K562 (cell line): Measurements from ENCODE around the gene TSPYL2. TPM values are rescaled to one million over a fixed set of nuclear protein-coding genes. Genes with fewer than 3 reads are reported as not detected.

ENCODE experiments used
- ATAC-seq: fragments of 200-7000 bp; cut with Tn5 transposase; 3 replicates; pipeline ENCODE4 v1.9.1; 2020; ENCODE audit warnings: moderate library complexity
- BruUV-seq: library from RNA; stranded (reverse); fragments of 400-500 nt; replicated peaks from 2 replicates; lab custom pipeline; 2021; lab: Mats Ljungman, UMichigan
- CTCF ChIA-PET: fragments of 300-600 bp; formaldehyde crosslinking; extraction: SDS; loops from one replicate; lab custom pipeline; 2021; ENCODE audit warnings: low intra/inter-chr PET ratio; lab: Yijun Ruan, JAX
- POLR2A ChIA-PET: fragments of 300-600, 350-650 bp; sonication (Branson Sonifier 250); formaldehyde crosslinking; extraction: SDS; loops from one replicate; lab custom pipeline; 2021; ENCODE audit warnings: antibody characterized with exemption, inconsistent platforms; lab: Yijun Ruan, JAX
- DNase-seq, 4 experiments: peaks; one replicate each; pipeline versions ENCODE4 v3.0.0 to v3.0.0-alpha.2; 2011 to 2018; ENCODE audit warnings: low spot score in 3 of 4, mixed read lengths in 3 of 4; ENCODE audit errors: extremely low read depth in 1 of 4
- FAIRE-seq: peaks from 2 replicates; lab custom pipeline; 2011; peaks lifted over from hg19 to GRCh38; lab: Jason Lieb, UNC
- H2AFZ ChIP-seq: 2 replicates; pipeline ENCODE4 v1.6.0; 2011; ENCODE audit warnings: low read depth, low read length, control low read depth, inconsistent platforms
- H3K27ac ChIP-seq: fragments of 200-600 bp; 3 replicates; pipeline ENCODE4 v1.8.0; 2011; ENCODE audit warnings: low read depth, mild to moderate bottlenecking, control low read depth, inconsistent platforms, low read length, moderate library complexity, mixed read lengths; ENCODE audit errors: extremely low read depth
- H3K27me3 ChIP-seq, 2 experiments: fragments of 300-600 bp in 1 of 2; 2 replicates in 1 of 2; 3 replicates in 1 of 2; pipeline versions ENCODE4 v1.6.0 to v1.8.0; 2011; ENCODE audit warnings: inconsistent platforms in 2 of 2, low read length in 2 of 2, mild to moderate bottlenecking in 1 of 2, mixed read lengths in 1 of 2, moderate library complexity in 1 of 2; ENCODE audit not compliant: control insufficient read depth in 2 of 2, insufficient read depth in 2 of 2
- H3K36me3 ChIP-seq: fragments of 300-600 bp; 3 replicates; pipeline ENCODE4 v1.8.0; 2011; ENCODE audit warnings: mild to moderate bottlenecking, low read length, inconsistent platforms; ENCODE audit not compliant: control insufficient read depth, insufficient read depth
- H3K4me1 ChIP-seq, 2 experiments: fragments of 200-600 bp in 1 of 2; replicated peaks in 1 of 2; 2 replicates in 1 of 2; 3 replicates in 1 of 2; pipeline versions ENCODE4 v1.5.1 to v1.8.0; 2011; ENCODE audit warnings: inconsistent platforms in 2 of 2, low read length in 2 of 2, mild to moderate bottlenecking in 1 of 2, mixed read lengths in 1 of 2, moderate library complexity in 1 of 2; ENCODE audit not compliant: control insufficient read depth in 2 of 2, insufficient read depth in 2 of 2
- H3K4me2 ChIP-seq: 2 replicates; pipeline ENCODE4 v1.6.1; 2011; ENCODE audit warnings: low read length, control low read depth, inconsistent platforms, mixed read lengths; ENCODE audit not compliant: insufficient read depth
- H3K4me3 ChIP-seq: fragments of 200-600 bp; sonication (generic), shearing (Covaris generic); 2 replicates; pipeline ENCODE4 v1.5.1; 2016; ENCODE audit warnings: control low read depth, inconsistent platforms
- H3K79me2 ChIP-seq: fragments of 200-600 bp; 3 replicates; pipeline ENCODE4 v1.8.0; 2011; ENCODE audit warnings: low read length, inconsistent platforms; ENCODE audit not compliant: control insufficient read depth, insufficient read depth
- H3K9ac ChIP-seq, 2 experiments: 2 replicates each; pipeline versions ENCODE4 v1.6.0 to v1.6.1; 2011; ENCODE audit warnings: low read depth in 2 of 2, low read length in 2 of 2, control low read depth in 1 of 2, inconsistent platforms in 1 of 2, mild to moderate bottlenecking in 1 of 2, mixed read lengths in 1 of 2; ENCODE audit not compliant: insufficient read depth in 1 of 2
- H3K9me1 ChIP-seq: one replicate; pipeline ENCODE4 v1.6.0; 2011; ENCODE audit warnings: inconsistent platforms, mild to moderate bottlenecking, low read length, moderate library complexity; ENCODE audit not compliant: control insufficient read depth, insufficient read depth
- H3K9me3 ChIP-seq: replicated peaks from 2 replicates; pipeline ENCODE4 v1.5.1; 2011; ENCODE audit warnings: low read depth, low read length, inconsistent platforms; ENCODE audit not compliant: control insufficient read depth, insufficient read depth
- H4K20me1 ChIP-seq: replicated peaks from 2 replicates; pipeline ENCODE4 v1.6.1; 2011; ENCODE audit warnings: low read length, inconsistent platforms, mixed read lengths; ENCODE audit not compliant: control insufficient read depth, insufficient read depth
- LCOR ChIP-seq: sonication (generic); formaldehyde crosslinking; IDR thresholded peaks from 2 replicates; pipeline ENCODE4 v1.8.0; 2022; ENCODE audit warnings: mild to moderate bottlenecking, missing genetic modification reagents
- NBN ChIP-seq: fragments of 450-650 bp; IDR thresholded peaks from 2 replicates; pipeline ENCODE4 v1.6.1; 2016; ENCODE audit warnings: low read depth, mild to moderate bottlenecking
- NR2F6 ChIP-seq: fragments of 450-650 bp; formaldehyde crosslinking; IDR thresholded peaks from 2 replicates; pipeline ENCODE4 v1.4.0; 2020; ENCODE audit warnings: mild to moderate bottlenecking
- RBM17 ChIP-seq: fragments of 200-400 bp; formaldehyde crosslinking; IDR thresholded peaks from 2 replicates; pipeline ENCODE4 v1.6.1; 2017; ENCODE audit warnings: low read depth, mild to moderate bottlenecking, low read length, borderline replicate concordance
- SNIP1 ChIP-seq: fragments of 450-650 bp; IDR thresholded peaks from 2 replicates; pipeline ENCODE4 v1.7.1; 2017; ENCODE audit warnings: low read depth, mild to moderate bottlenecking
- SRSF7 ChIP-seq: fragments of 200-400 bp; formaldehyde crosslinking; optimal IDR thresholded peaks from 2 replicates; pipeline ENCODE3; 2017; ENCODE audit warnings: mild to moderate bottlenecking, low read depth, low read length
- TGIF2 ChIP-seq: sonication (generic); formaldehyde crosslinking; IDR thresholded peaks from 2 replicates; pipeline ENCODE4 v1.8.1; 2022; ENCODE audit warnings: mild to moderate bottlenecking, missing genetic modification reagents, moderate library complexity
- WGBS: fragments of 100-300 bp; shearing (Covaris generic); methylation state at CpG from one replicate; pipeline ENCODE4 v1.1.6; 2016; ENCODE audit warnings: low coverage, mixed read lengths; ENCODE audit not compliant: insufficient coverage; ENCODE audit errors: missing lambda C conversion rate; 5-methylcytosine and 5-hydroxymethylcytosine counted together
- in situ Hi-C: fragments of 300-500 bp; cut with MboI; formaldehyde crosslinking; loops from 4 replicates; pipeline ENCODE4 v1.15.0; 2018; ENCODE audit warnings: inconsistent platforms, mixed read lengths
- intact Hi-C: fragments of 100-400 bp; cut with micrococcal nuclease; formaldehyde crosslinking; loops from 2 replicates; pipeline ENCODE4 v1.14.2; 2022
- polyA plus RNA-seq, 8 experiments: library from polyadenylated mRNA; depleted of rRNA in 4 of 8; stranded (reverse) in 5 of 8; unstranded in 3 of 8; fragments of >200 nt; fragmentation: Nextera tagmentation in 2 of 8; fragmentation: Illumina TruSeq in 1 of 8; extraction: Ambion mirVana in 2 of 8; extraction: Trizol in 1 of 8; gene quantifications; 2 replicates each; pipeline versions ENCODE4 v1.2.1 to v1.2.3, GENCODE V29; 2011 to 2014; ENCODE audit warnings: inconsistent platforms in 1 of 8, missing spikeins in 1 of 8
- total RNA-seq, 7 experiments: library from RNA; depleted of rRNA in 6 of 7; stranded (reverse); fragments of >200 nt in 6 of 7; fragmentation: Illumina TruSeq in 2 of 7; extraction: Trizol in 2 of 7; gene quantifications; 2 replicates each; pipeline versions ENCODE4 v1.2.1 to v1.2.3, GENCODE V29; 2011 to 2021; ENCODE audit warnings: low replicate concordance in 1 of 7
- TF ChIP-seq, protein P1 (sequence below): sonication (generic); formaldehyde crosslinking; IDR thresholded peaks from 2 replicates; pipeline ENCODE4 v1.8.1; 2023; ENCODE audit warnings: mild to moderate bottlenecking, missing genetic modification reagents

Gene TSPYL2
- total and polyA plus RNA-seq, 9 of the 15 experiments (the other 6 are each of a cell fraction or from before 2014, with no cell fraction given) = 0.41 to 20.0 (median 10.8) TPM

DNA sequence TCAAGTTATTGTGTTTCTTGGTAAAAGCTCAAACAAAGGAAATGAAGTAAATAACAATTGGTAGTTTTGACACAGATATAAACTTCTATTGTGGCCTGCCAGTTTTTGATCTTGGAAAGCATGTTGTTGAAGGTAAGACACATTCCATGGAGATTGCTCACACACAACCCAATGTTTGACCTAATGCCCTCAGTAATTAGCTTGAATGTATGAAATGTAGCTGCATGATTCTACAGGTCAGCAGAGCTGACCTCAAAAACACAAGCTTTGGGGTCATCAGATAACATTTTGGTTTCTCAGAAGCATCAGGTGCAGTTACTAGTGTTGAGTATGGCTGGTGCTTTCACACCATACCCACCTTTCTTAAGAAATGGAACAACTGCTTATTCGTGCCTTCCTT is 17.1 kb upstream of the TSPYL2 start:
- in situ Hi-C loops = no loop called here
- Histone ChIP-seq H3K9me1 (no peaks in the 10 kb centered on the region), H3K4me2 (no peak overlapping the region), H3K9ac (no peak overlapping the region), H3K27me3 (no peaks in the 10 kb centered on the region), H3K36me3 (no peaks in the 10 kb centered on the region), H3K4me3 (no peak overlapping the region), H3K9me3 (no peaks in the 10 kb centered on the region), H4K20me1 (no peaks in the 10 kb centered on the region), H2AFZ (no peak overlapping the region), H3K4me1 (no peaks in the 10 kb centered on the region; a peak in 1 of 5 replicates), H3K27ac (no peak overlapping the region), H3K79me2 (no peaks in the 10 kb centered on the region)
- no peak for ATAC-seq
- 0% methylated on average over 1 of the region's 1 CpG for WGBS
- intact Hi-C loops = no loop called here
- ChIA-PET POLR2A (no interaction called here), CTCF (no interaction called here)
- BruUV-seq = no TSS peak
- no peak for FAIRE-seq
- TF ChIP-seq NR2F6 (CRISPR knock-in tag) = no peak
- TF ChIP-seq, protein P1, sequence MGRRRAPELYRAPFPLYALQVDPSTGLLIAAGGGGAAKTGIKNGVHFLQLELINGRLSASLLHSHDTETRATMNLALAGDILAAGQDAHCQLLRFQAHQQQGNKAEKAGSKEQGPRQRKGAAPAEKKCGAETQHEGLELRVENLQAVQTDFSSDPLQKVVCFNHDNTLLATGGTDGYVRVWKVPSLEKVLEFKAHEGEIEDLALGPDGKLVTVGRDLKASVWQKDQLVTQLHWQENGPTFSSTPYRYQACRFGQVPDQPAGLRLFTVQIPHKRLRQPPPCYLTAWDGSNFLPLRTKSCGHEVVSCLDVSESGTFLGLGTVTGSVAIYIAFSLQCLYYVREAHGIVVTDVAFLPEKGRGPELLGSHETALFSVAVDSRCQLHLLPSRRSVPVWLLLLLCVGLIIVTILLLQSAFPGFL (CRISPR knock-in tag) = no peak
- TF ChIP-seq RBM17 = no peak
- TF ChIP-seq SNIP1 = no peak
- TF ChIP-seq LCOR = no peak
- TF ChIP-seq NBN = no peak
- no peak for TF ChIP-seq SRSF7
- no peak for TF ChIP-seq TGIF2
- DNase-seq = no peak
